ENCODE measurements around the gene SETD9. TPM values are rescaled to one million over a fixed set of nuclear protein-coding genes. Genes with fewer than 3 reads are reported as not detected.
A peak's percentile ranks its signal among the peaks of the same experiment; 100 is the strongest.

Gene SETD9
- total and polyA plus RNA-seq, 9 of the 15 experiments (the other 6 are each of a cell fraction or from before 2014, with no cell fraction given): 10.8 to 32.6 (median 19.8) TPM

GRCh38 chr5:56909294-56910209 is at the start of gene SETD9 (continued):
- TF ChIP-seq TOE1 (IDR thresholded peaks at IDR 0.05; ENCODE audit: borderline replicate concordance) (0 out of 2 replicates have a peak, but pooled peaks have one; percentile 21), TOE1 (CRISPR knock-in tag; IDR thresholded peaks at IDR 0.05; ENCODE audit: borderline replicate concordance, low read depth) (no peak), JUN (IDR thresholded peaks at IDR 0.05; ENCODE audit: borderline replicate concordance, low read depth, low read length) (0 out of 2 replicates have a peak, but pooled peaks have one; percentile 4), JUN (CRISPR knock-in tag; IDR thresholded peaks at IDR 0.05; ENCODE audit: borderline replicate concordance) (no peak), CTCFL (IDR thresholded peaks at IDR 0.05; ENCODE audit: borderline replicate concordance, insufficient read depth, low read depth, low read length, poor library complexity, severe bottlenecking) (no peak), ZNF184 (CRISPR knock-in tag; IDR thresholded peaks at IDR 0.05) (no peak), CBX5 (IDR thresholded peaks at IDR 0.05; ENCODE audit: borderline replicate concordance, low read depth) (0 out of 2 replicates have a peak, but pooled peaks have one; percentile 50), TFAM (CRISPR knock-in tag; conservative IDR thresholded peaks at IDR 0.05) (no peak), SMARCA4 (IDR thresholded peaks at IDR 0.05) (no peak), ESRRA (IDR thresholded peaks at IDR 0.05; ENCODE audit: borderline replicate concordance, low read depth) (peak; percentile 77), TBL1XR1 (IDR thresholded peaks at IDR 0.05; ENCODE audit: low read length in 2 of 2) (peak in 1 of 2 experiments; percentile 13; a peak in 1 of 4 replicates), HNRNPUL1 (IDR thresholded peaks at IDR 0.05; ENCODE audit: low read length) (no peak), TRIM24 (IDR thresholded peaks at IDR 0.05) (peak in 1 of 2 experiments; percentile 44; a peak in 1 of 4 replicates), HDGF (IDR thresholded peaks at IDR 0.05) (no peak)

All from K562 (cell line).